Measurements from ENCODE around the gene SIAH2. TPM values are rescaled to one million over a fixed set of nuclear protein-coding genes. Genes with fewer than 3 reads are reported as not detected.

SIAH2 gene
- total and polyA plus RNA-seq, 9 of the 15 experiments (the other 6 are each of a cell fraction or from before 2014, with no cell fraction given): 4.8 to 39.0 (median 29.9) TPM

GRCh38 chr3:150745832-150746231 lies 17.1 kb downstream of the SIAH2 start:
- no peak overlapping the region for H2AFZ ChIP-seq (ENCODE audit: low read depth, low read length)
- no peaks in the 10 kb centered on the region for H3K9me1 ChIP-seq (ENCODE audit: control insufficient read depth, insufficient read depth, low read length)
- peaks cover 93% of the 10 kb centered on the region for H3K79me2 ChIP-seq (ENCODE audit: control insufficient read depth, insufficient read depth, low read length)
- no peak overlapping the region for H3K4me2 ChIP-seq (ENCODE audit: insufficient read depth, low read length)
- CTCF ChIA-PET (ENCODE audit: low intra/inter-chr PET ratio): interaction anchor here (0.7 kb wide), 1 partner anchor 48 kb away, joined by 3 read pairs; no protein-coding TSS in a partner anchor
- H3K36me3 ChIP-seq (ENCODE audit: control insufficient read depth, insufficient read depth, low read length): peaks cover 52% of the 10 kb centered on the region
- no TSS peak for BruUV-seq (replicated peaks)
- DNase-seq (ENCODE audit: extremely low read depth in 1 of 4, low spot score in 3 of 4): no peak
- no peaks in the 10 kb centered on the region for H3K27me3 ChIP-seq (ENCODE audit: control insufficient read depth in 2 of 2, insufficient read depth in 2 of 2, low read length in 2 of 2)
- ATAC-seq: no peak
- TF ChIP-seq FOXJ3 (CRISPR knock-in tag; IDR thresholded peaks at IDR 0.05): no peak
- no peak for TF ChIP-seq ELF4 (CRISPR knock-in tag; IDR thresholded peaks at IDR 0.05)
- no peak for TF ChIP-seq ARNT (IDR thresholded peaks at IDR 0.05)
- no peak for TF ChIP-seq NR2C1 (IDR thresholded peaks at IDR 0.05)
- no peak for TF ChIP-seq NR2C1 (tag; IDR thresholded peaks at IDR 0.05)
- no peak for TF ChIP-seq PHB2 (IDR thresholded peaks at IDR 0.05; ENCODE audit: low read depth)
- TF ChIP-seq MBD1 (CRISPR knock-in tag; IDR thresholded peaks at IDR 0.05): no peak
- TF ChIP-seq FOS (IDR thresholded peaks at IDR 0.05; ENCODE audit: extremely low read depth, insufficient read length): no peak
- no peak for TF ChIP-seq GATAD2B (IDR thresholded peaks at IDR 0.05; ENCODE audit: borderline replicate concordance)
- no peak for TF ChIP-seq ETV5 (CRISPR knock-in tag; IDR thresholded peaks at IDR 0.05; ENCODE audit: low read depth)
- no peak for TF ChIP-seq ETS1 (conservative IDR thresholded peaks at IDR 0.05; ENCODE audit: control insufficient read depth, low read depth, low read length)
- no peak for TF ChIP-seq RBM34 (IDR thresholded peaks at IDR 0.05; ENCODE audit: borderline replicate concordance, insufficient read depth, low read length)
- TF ChIP-seq ZNF740 (CRISPR knock-in tag; IDR thresholded peaks at IDR 0.05): no peak
- TF ChIP-seq ZNF740 (tag; IDR thresholded peaks at IDR 0.05): no peak
- no peak for TF ChIP-seq SREBF1 (IDR thresholded peaks at IDR 0.05; ENCODE audit: borderline replicate concordance, low read depth, low read length)
- no peak for TF ChIP-seq ZNF79 (CRISPR knock-in tag; IDR thresholded peaks at IDR 0.05; ENCODE audit: low read depth)
- TF ChIP-seq NFIX (CRISPR knock-in tag; IDR thresholded peaks at IDR 0.05; ENCODE audit: low read depth): no peak
- H3K27ac ChIP-seq (ENCODE audit: extremely low read depth, low read depth, low read length): no peak overlapping the region
- H3K9ac ChIP-seq (ENCODE audit: insufficient read depth in 1 of 2, low read depth in 2 of 2, low read length in 2 of 2): no peak overlapping the region
- peaks cover 6 to 16% of the 10 kb centered on the region in 2 experiments; a peak in 4 of 5 replicates for H3K4me1 ChIP-seq (replicated peaks in 1 of 2; ENCODE audit: control insufficient read depth in 2 of 2, insufficient read depth in 2 of 2, low read length in 2 of 2)
- no peak overlapping the region for H3K4me3 ChIP-seq
- no peak for FAIRE-seq
- WGBS (ENCODE audit: insufficient coverage, low coverage, missing lambda C conversion rate): 95% methylated on average over 3 of the region's 3 CpGs
- H3K9me3 ChIP-seq (replicated peaks; ENCODE audit: control insufficient read depth, insufficient read depth, low read depth, low read length): no peaks in the 10 kb centered on the region
- in situ Hi-C loops (cut with MboI) (no loop called here), intact Hi-C loops (cut with micrococcal nuclease) (no loop called here)
- peaks cover 12% of the 10 kb centered on the region; the same call in 1 of the 2 replicates for H4K20me1 ChIP-seq (replicated peaks; ENCODE audit: control insufficient read depth, insufficient read depth, low read length)
- POLR2A ChIA-PET: interaction anchor here (0.6 to 2.2 kb wide), 4 partner anchors 10 to 16 kb away, joined by 3 to 9 read pairs (median 4); no protein-coding TSS in a partner anchor
